ENCODE data around the gene LDLRAD4.

The LDLRAD4 gene

DNA sequence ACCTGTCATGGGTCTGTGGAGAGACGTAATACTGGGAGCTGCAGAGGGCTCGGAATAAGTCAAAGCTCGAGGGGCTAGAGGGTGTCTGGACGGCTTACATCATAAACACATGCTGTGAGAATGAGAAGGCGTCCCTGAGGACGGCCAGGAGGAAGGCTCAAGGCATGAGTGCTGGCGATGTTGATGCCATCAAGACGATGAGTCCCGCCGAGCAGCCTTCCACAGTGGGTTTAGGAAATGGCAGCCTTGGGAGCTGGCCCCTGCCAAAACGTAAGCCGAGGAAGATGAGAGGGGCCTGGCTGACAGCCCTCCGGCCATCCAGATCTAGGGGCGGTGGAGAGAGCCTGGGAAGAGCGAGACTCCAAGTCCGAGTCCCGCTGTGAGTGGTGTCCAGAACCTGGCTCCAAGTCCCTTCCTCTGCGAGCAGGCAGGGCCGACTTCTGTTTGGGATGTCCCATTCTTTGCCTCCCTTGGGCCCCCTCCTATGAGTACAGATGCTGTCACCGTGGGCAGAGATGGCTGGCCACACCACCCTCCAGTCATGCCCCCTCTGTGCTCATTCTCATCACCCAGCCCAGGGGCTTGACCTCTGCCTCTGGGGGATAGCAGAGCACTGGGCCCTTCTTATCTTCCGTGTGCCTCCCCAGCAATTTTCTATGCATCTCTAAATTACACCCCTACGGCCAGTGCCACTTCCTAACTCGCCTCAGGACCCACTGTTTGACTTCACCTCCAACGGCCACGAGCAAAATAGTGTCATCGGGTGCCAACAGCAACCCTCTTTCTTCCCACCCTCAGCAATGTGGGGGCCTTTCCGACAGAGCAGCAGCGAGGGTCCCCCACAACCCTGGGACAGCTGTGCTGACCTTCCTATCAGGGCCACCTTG, 332.1 kb downstream of the LDLRAD4 start:
- no peak for DNase-seq (ENCODE audit: low spot score)

DNA sequence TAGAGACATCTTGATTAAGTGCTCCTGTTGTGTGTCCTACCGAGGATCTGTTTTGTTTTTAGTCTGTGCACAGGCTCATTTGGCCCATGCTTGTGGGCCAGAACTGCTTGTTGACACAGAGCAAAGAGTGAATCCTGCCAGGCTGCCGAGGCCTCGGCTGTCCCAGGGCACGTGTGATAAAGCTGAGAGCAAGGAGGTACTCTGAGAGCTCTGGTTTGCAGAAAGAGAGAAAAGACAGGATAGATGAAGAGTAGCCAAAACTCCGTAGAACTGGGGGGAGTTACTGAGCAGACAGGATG, 332.7 kb downstream of the LDLRAD4 start:
- no peak for DNase-seq (ENCODE audit: low spot score)

DNA sequence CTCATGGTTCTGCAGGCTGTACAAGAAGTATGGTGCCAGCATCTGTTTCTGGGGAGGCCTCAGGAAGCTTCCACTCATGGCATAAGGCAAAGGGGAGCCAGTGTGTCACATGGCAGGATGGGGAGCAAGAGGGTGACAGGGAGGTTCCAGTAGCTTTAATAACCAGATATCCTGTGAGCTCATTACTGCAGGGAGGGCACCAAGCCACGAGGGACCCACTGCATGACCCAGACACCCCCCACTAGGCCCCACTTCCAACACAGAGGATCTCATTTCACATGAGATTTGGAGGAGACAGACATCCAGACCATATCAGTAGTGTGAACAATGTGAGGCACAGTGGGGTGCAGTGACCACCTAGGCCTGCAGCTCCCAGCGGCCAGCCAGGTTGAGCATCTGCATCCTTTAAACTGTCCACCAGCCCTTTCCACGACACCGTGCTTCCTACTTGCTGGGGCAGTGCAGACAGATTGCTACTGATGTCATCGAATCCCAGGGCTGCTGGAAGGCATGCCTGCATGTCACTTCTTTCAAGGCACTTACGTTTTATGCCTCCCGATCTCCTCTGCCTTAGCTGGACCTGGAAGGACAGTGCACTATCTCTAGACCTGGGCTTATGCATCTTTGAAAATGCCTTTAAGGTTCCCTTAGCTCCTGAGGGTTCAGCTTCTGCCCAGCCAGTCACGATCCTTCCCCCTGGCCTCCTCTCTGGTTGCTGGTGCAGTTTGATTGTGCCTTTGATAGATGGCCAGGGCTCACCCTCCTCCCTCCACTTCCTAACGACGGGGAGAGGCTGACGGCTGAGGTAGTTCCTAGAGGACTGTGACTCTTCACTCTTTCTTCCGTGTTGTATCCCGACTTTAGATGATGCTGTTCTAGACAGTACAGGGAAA, 333.5 kb downstream of the LDLRAD4 start:
- DNase-seq (ENCODE audit: low spot score), result no peak

DNA sequence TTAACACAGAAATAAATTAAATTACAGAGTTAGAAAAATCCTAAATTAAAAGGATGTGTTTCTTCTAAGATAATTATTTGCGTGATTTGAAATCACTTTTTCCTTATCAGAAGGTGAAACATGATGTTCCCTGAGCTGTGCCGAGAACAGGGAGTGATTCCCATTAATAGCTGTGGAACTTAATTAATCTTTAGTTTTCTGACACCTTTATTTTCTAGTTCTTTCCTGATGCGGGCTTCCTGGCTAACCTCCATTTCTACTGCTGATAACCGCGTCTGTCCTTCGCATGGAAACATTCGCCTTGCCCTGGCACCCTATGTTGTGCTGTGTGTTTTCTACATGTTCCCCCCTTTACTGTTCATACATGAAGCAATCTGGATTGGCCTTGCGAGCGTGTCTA, 334.9 kb downstream of the LDLRAD4 start:
- no peak for DNase-seq (ENCODE audit: low spot score)

DNA sequence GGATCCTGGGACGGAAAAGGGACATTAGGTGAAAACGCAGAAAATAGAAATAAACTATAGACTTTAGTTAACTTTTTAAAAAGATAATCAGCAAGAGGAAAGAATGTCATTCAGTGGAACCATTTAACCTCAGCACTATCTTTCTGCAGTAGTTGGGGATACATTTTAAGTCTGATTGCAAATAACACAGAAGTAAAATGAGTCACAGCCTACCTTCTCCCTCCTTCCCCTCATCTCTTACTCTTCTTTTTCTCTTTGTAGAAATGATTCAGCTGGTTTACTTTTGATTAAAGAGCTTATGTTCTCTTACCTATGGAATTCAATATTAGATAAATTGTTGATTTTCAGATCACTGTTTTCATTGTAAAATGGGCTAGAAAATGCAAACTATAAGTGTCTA, 336.6 kb downstream of the LDLRAD4 start:
- no peak for DNase-seq (ENCODE audit: low spot score)

DNA sequence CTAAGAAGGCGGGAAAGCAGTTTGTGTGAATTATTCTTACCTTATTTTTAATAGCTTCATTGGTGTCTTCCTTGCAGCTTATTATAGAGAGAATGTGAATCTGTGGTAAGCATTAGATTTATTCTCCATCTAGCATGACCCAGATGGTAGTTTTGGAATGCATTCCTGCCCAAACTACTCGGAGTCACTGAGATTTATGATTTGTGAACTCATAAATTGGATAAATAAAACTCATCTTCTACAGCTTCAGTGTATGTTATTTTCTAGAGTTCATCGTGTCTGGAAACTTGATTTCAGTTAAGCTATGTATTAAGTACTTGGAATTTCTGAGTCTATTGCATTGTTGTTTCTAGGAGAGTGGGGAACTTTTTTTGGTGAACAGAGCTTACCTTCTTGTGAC, 337.3 kb downstream of the LDLRAD4 start:
- no peak for DNase-seq (ENCODE audit: low spot score)

DNA sequence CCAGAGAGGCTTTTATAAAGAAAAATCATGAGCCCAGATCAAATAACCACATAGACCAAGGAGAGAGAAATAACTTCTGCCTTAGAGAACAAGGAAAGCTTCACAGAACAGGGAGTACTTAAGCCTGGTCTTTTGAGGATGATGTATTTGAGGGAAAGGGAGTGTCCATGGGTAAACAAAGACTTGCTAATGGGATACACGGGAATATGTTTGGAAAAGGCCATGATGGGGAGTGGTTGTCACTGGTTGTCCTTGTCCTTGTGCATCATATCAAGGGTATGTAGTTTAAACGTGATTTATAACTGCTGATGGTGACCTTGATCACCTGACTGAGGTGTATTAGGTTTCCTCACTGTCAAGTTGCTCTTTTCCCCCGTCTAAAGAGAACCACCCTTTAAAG, 337.9 kb downstream of the LDLRAD4 start:
- no peak for DNase-seq (ENCODE audit: low spot score)

DNA sequence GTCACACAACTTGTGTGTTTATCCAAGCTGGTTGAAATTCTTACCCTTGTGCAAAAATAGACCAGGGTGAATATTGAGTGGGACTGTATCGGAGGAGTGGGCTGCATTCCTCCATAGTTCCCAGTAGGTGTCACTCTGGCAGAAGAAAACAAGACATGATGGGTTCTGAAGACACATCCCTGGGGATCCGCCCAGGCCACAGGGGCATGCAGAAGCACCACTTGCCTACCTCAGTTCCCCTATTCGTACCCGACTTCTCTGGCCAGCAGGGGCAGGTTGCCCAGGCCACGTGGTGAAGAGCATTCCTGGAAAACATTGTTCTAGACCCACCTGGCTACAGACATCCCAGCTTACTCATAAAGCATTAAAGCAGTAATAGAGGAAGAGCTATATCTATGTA, 339.6 kb downstream of the LDLRAD4 start:
- peak; percentile 37 for DNase-seq (ENCODE audit: low spot score)

DNA sequence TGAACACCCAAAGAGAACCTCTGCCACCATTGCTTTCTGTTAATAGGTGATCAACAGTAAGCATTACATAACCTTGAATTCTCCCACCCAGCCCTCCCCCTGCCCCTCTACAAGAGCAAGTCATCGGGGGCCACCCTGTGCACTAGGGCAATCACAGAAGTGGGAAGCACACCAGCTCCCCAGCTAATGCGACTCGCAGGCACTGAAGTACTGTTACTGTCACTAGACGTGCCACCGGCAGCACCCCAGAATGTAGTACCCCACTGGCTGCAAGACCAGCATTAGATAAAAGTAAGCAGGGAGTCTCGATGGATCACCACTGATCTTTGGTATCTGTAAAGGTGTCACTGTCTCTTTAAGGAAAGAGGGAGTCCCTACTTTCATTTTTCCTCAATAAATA, 340.2 kb downstream of the LDLRAD4 start:
- no peak for DNase-seq (ENCODE audit: low spot score)

DNA sequence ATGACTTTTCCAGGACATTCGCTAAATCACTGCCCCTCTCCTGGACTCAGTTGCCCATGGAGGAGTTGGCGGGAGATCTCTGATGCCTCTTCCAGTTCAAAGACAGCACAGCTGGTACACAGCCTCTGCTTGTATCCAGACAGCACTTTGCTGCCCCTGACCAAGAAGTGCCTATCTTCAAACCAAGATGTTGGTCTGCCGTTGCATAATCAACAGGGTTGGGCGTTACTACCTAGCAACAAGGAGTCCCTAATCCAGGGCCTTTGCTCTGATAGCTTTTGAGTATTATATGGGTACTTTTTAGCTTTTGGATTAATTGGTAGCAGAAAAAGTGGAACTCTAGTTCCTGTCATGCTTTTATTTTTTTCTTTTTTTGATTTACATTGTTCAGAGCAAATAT, 341.2 kb downstream of the LDLRAD4 start:
- no peak for DNase-seq (ENCODE audit: low spot score)

DNA sequence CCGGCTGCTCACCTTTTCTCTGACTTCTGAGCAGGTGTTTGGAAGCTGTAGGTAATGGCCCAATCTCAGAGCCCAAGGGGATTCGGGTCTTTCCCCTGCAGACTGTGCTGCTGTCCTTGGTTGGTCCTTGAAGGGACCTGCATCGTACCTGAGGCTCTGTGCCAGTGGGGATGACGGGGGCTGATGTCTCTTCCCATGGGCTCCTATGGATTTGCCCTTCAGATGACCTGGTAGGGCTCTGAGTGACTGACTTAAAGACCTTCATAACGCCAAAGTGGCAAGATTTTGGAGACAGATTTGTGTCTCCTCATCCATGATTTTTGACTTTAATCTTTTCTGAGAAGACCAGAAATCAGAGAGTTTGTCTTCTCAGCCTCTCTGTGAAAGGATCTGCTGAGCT, 341.7 kb downstream of the LDLRAD4 start:
- DNase-seq (ENCODE audit: low spot score), result no peak

DNA sequence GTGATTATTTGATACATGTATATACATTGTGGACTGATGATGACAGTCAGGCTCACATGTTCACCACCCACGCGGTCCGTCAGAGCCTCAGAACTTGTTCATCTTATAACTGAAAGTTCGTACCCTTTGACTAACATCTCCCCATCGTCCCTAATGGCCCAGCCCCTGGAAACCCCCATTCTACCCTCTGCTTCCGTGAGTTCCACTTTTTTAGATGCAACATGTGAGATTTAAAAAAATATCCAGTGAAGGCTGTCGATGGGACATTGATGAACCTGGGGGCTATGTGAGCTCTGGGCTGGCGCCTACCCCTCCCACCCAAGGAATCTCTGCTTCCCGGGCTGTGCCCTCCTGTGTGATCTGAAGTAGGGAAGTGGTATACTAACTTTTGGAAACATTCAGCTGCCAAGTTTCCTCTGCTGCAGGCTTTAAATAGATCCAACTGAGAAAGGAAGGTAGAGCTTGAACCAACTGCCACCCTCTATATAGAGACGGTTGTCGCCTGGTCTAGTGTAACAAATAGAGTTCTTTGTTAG, 344.0 kb downstream of the LDLRAD4 start:
- DNase-seq (ENCODE audit: low spot score), result no peak

DNA sequence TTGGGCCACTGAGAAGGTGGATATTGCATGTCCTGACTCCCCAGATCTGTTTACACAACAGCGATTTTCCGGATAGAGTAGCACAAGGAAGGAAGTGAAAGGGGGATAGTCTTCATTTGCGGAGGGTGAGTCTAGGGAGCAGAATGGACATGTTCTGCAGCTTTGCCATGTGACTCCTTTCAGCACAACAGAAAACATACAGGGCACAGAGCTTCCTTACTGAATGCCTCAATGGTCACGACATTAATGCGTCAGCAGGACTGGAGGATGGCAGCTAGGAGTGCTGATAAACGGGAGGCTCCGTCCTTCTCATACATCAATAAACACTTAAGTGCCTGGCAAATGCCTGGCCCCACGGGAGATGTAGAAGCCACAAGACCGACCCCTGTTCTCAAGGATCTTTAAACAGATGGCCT, 344.8 kb downstream of the LDLRAD4 start:
- DNase-seq (ENCODE audit: low spot score), result no peak

DNA sequence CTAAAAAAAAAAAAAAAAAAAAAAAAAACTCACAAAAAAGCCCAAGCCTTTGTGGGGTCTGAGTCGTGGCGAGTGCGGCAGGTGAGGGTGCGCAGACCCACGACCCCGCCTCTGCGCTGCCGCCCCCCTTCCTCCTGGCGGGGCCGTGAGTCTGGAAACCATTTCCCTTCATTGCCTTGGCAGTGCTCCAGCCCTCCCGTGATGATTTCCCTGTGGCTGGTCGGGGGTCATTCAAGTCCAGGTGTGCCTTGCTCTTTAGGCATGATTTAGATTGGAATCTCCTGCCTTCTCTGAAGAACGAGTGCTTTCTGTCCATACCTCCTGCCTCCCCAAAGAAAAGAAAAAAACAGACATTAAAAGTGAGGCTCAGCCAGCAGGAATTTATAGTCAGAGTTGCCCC, 346.0 kb downstream of the LDLRAD4 start:
- no peak for DNase-seq (ENCODE audit: low spot score)

DNA sequence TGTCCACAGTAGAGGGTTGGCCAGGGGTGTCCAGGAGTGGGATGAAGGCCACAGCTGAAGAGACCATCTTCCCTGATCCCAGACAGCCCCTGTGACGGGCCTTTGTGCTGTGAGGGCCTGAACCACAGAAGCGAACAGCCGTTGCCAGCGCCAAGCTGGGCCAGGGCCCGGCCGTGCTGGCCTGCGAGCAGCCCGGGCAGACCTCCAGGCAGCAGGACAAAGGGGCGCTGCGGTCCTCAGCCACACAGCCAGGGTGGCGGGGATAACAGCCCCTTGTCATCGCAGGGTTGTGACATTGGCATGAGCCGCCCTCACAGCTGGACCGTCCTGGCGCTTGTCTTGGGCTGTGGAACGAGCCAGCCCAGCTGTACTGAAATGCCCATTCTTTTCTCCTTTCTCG, 346.7 kb downstream of the LDLRAD4 start:
- peak; percentile 75 for DNase-seq (ENCODE audit: low spot score)

DNA sequence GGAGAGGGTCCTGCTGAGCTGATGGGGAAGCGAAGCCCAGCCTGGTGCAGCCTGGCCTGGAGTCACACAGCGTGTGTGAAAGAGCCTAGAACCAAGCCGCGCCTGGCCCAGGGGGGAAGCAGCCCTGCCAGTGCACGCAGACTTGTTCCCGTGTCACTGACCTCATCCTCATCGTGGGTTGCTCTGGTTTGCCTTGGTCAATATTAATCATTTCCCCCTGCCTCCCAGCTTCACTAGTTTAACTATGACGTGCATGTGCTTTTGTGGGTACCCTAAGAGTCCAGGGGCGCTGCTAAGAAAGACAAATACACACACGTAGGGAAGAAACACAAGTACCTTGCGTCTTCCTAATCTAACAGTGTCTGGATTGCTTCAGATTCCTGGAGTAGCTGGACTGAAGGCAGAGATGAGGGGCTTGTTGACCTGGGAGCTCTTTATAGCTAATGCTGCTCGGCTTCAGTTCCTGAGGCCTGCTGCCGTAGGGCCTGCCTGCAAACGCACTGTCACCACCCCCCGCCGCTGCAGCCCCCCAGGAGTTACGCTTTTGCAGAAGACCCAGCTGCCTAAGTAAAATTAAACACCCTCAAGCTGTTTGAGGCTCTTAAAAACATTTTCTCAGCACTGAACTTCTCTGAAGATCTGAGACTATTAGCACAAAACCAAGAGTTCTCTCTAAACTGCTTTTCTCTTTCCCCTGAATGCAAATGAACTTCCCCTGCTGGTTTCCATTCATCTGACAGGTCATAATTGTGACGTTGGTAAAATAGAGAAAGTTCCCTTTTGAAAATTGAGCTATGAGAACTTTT, 348.6 kb downstream of the LDLRAD4 start:
- no peak for DNase-seq (ENCODE audit: low spot score)

DNA sequence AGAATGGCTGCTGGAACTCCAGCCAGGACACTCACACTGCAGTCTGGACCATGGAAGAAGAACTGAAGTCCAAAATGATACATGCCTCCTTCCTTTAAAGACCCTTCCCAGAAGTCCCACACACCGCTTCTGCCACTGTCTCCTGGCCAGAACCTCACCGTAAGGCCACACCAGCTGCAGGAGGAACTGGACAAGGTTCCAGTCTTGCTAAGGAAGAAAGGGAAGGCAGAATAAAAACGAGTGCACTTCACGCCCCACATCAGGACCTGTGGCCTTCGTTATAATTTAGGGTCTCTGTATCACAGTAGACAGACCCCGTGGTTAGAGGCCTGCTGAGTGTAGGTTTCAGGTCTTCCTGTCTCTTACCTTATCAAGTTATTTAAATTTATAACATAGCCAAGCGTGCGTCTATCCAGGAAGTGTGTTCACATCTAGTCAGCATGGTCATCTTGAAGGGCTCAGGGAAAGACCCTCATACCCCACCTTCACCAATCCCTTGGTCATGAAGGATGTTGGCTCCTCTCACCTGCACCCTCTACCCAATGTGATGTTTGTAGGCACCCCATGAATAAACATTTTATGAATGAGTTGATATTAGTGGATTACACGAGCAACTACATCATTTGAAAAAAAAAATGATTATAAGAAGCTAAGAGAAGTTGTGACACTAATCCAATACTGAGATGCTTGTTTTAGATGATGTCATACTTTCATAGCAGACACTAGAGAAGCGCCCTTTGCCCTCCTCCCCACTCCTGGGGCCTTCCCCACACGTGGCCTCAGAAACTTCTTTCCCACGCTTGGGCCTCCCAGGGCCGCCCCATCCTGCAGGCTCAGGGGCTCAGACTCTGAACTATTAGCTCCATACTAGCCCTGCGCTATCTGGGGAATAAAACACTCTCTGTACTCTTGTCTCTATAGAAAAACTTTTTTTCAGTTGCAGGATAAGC, 350.2 kb downstream of the LDLRAD4 start:
- DNase-seq (ENCODE audit: low spot score), result no peak

DNA sequence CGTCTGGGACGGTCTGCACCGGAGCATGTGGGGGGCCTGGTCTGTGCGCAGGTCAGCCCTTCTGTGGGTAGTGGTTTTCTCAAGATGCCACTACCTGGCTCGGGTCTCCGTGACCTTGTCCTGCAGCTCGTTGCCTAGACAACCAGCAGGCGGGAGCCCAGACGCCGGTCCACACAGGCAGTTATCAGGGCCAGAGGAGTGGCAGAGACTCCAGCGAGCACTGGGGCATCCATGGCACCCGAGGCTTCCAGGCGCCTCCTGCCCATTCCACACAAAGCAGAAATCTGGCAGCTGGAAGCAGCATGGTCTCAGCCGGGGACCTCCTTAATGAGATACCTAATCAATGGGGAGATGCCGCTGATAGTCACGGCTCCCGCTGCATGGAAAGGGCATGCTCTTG, 351.7 kb downstream of the LDLRAD4 start:
- DNase-seq (ENCODE audit: low spot score), result no peak

DNA sequence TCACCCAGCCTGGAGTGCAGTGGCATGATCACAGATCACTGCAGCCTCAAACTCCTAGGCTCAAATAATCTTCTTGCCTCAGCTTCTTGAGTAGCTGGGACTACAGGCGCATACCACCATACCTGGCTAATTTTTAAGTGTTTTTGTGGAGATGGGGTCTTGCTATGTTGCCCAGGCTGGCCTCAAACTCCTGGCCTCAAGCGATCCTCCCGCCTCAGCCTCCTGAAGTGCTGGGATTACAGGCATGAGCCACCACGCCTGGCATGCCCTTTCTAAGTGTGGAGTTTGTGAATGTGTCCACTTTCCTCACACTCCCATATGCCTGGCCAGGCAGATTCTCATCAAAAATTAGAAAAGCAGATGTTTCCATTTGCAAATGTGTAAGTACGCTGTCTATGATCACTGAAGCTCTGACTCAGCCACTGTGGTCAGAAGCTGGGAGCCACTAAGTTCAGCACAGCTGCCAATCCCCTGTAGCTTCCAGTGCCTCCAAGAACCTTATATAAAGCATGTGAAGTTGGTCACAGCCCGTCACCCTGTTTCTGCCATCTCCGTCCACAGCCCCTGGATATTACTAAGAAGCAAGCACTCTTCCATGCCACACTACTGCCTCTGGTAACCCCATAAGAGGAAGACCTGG, 352.4 kb downstream of the LDLRAD4 start:
- no peak for DNase-seq (ENCODE audit: low spot score)

DNA sequence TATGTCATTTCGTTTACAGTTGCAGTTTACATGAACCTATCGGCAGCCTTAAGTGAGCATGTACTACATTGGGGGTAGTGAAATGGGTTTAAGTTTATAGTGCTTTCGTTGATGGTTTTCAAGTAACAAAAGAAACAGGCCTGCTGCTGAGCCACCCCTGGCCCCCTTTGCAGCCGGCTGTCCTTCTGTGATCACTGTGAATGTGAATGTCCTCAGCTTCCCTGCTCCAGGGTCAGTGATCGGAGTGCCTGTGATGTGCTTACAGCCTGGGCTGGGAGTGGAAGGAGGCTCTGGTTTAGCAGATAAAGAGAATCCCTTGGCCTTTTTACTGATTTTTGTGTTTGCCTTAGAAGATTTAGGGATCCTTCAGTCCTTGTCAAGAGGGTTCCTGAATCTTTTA, 353.6 kb downstream of the LDLRAD4 start:
- no peak for DNase-seq (ENCODE audit: low spot score)

DNA sequence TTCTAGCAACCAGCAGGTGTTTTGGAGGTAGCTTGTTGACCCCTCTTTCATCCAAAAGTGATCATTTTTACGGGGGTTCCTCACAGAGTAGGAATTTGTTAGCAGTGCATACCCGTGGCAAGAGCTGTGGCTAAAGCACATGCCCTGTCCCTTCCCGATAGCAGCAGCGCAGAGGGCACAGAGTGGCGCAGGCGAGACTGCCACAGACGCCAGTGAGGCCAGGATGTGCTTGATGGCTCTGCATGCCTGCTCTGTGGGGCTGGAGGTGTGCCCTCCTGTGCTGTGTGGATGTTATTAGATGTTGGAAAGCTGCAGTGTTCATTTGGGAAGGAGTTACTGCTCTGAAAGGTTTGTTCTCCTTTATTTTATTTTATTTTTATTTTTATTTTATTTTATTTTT, 354.2 kb downstream of the LDLRAD4 start:
- no peak for DNase-seq (ENCODE audit: low spot score)
